CD14-positive monocyte (primary cell): ENCODE measurements around the gene GLCE. TPM values are rescaled to one million over a fixed set of nuclear protein-coding genes. Genes with fewer than 3 reads are reported as not detected.

Experiments used
- DNase-seq, 3 donors: peaks; one replicate each; pipeline ENCODE4 v3.0.0-alpha.2; 2011 to 2022
- H2AFZ ChIP-seq: 2 replicates; pipeline ENCODE4 v1.6.0; 2012; ENCODE audit warnings: mild to moderate bottlenecking, low read depth, low read length, inconsistent platforms; ENCODE audit not compliant: insufficient read depth, poor library complexity, severe bottlenecking
- H3K27ac ChIP-seq, 2 donors: 1 replicate in 1 of 2; 2 replicates in 1 of 2; pipeline ENCODE4 v1.5.1; 2012 to 2013; ENCODE audit warnings: low read length in 2 of 2, control low read depth in 1 of 2, inconsistent platforms in 1 of 2, low read depth in 1 of 2, mild to moderate bottlenecking in 1 of 2
- H3K27me3 ChIP-seq, 2 donors: one replicate each; pipeline versions ENCODE4 v1.6.0 to v1.6.1; 2011 to 2013; ENCODE audit warnings: low read length in 2 of 2; ENCODE audit not compliant: control insufficient read depth in 2 of 2, insufficient read depth in 2 of 2
- H3K36me3 ChIP-seq, 2 donors: replicated peaks in 1 of 2; 1 replicate in 1 of 2; 2 replicates in 1 of 2; pipeline versions ENCODE4 v1.5.1 to v1.6.1; 2012 to 2013; ENCODE audit warnings: low read length in 2 of 2, control low read depth in 1 of 2, inconsistent platforms in 1 of 2, mild to moderate bottlenecking in 1 of 2; ENCODE audit not compliant: insufficient read depth in 2 of 2, control insufficient read depth in 1 of 2
- H3K4me1 ChIP-seq, 2 donors: 1 replicate in 1 of 2; 2 replicates in 1 of 2; pipeline versions ENCODE4 v1.5.1 to v1.6.1; 2012 to 2013; ENCODE audit warnings: low read length in 2 of 2, control low read depth in 1 of 2, inconsistent platforms in 1 of 2, mild to moderate bottlenecking in 1 of 2, moderate library complexity in 1 of 2; ENCODE audit not compliant: insufficient read depth in 2 of 2, control insufficient read depth in 1 of 2
- H3K4me2 ChIP-seq: replicated peaks from 2 replicates; pipeline ENCODE3; 2012; ENCODE audit warnings: low read length, moderate library complexity, mild to moderate bottlenecking; ENCODE audit not compliant: poor library complexity, severe bottlenecking; ENCODE audit errors: extremely low read depth
- H3K4me3 ChIP-seq, 3 experiments: fragments of 200-600 bp in 1 of 3; sonication (generic) in 1 of 3; replicated peaks in 1 of 3; 1 replicate in 2 of 3; 2 replicates in 1 of 3; pipeline ENCODE4 v1.5.1; 2011 to 2013; ENCODE audit warnings: low read length in 3 of 3, mild to moderate bottlenecking in 3 of 3, control low read depth in 2 of 3, low read depth in 2 of 3, inconsistent platforms in 1 of 3, moderate library complexity in 1 of 3
- H3K79me2 ChIP-seq: 2 replicates; pipeline ENCODE4 v1.6.0; 2012; ENCODE audit warnings: mild to moderate bottlenecking, control low read depth, inconsistent platforms, low read length, moderate library complexity; ENCODE audit not compliant: insufficient read depth
- H3K9ac ChIP-seq: 2 replicates; pipeline ENCODE4 v1.6.0; 2017; ENCODE audit warnings: low read length, mild to moderate bottlenecking; ENCODE audit not compliant: insufficient read depth, poor library complexity, severe bottlenecking
- H3K9me3 ChIP-seq, 2 donors: replicated peaks in 1 of 2; 1 replicate in 1 of 2; 2 replicates in 1 of 2; pipeline versions ENCODE4 v1.5.1 to v1.6.1; 2012 to 2013; ENCODE audit warnings: low read length in 2 of 2, control low read depth in 1 of 2; ENCODE audit not compliant: control insufficient read depth in 1 of 2, insufficient read depth in 1 of 2
- H4K20me1 ChIP-seq: 2 replicates; pipeline ENCODE4 v1.6.0; 2012; ENCODE audit warnings: mild to moderate bottlenecking, low read length, control low read depth, moderate library complexity; ENCODE audit not compliant: insufficient read depth
- H3K27ac Mint-ChIP-seq, 7 donors: one replicate each; pipeline ENCODE4 v1.8.0; 2020; ENCODE audit warnings: mild to moderate bottlenecking in 7 of 7, mixed read lengths in 7 of 7, moderate library complexity in 6 of 7, inconsistent platforms in 2 of 7
- H3K27me3 Mint-ChIP-seq, 3 donors: one replicate each; pipeline ENCODE4 v1.8.0; 2021 to 2022; ENCODE audit warnings: low read depth in 3 of 3, mild to moderate bottlenecking in 3 of 3, mixed read lengths in 3 of 3, moderate library complexity in 3 of 3, inconsistent platforms in 1 of 3
- H3K36me3 Mint-ChIP-seq, 2 donors: one replicate each; pipeline ENCODE4 v1.8.0; 2020; ENCODE audit warnings: mixed read lengths in 2 of 2, inconsistent platforms in 1 of 2, mild to moderate bottlenecking in 1 of 2
- H3K4me1 Mint-ChIP-seq: one replicate; pipeline ENCODE4 v1.8.0; 2020; ENCODE audit warnings: mild to moderate bottlenecking, mixed read lengths
- H3K4me3 Mint-ChIP-seq, 2 donors: one replicate each; pipeline ENCODE4 v1.8.0; 2020; ENCODE audit warnings: mild to moderate bottlenecking in 2 of 2, mixed read lengths in 2 of 2, moderate library complexity in 1 of 2
- H3K9me3 Mint-ChIP-seq, 7 donors: one replicate each; pipeline ENCODE4 v1.8.0; 2020 to 2022; ENCODE audit warnings: mixed read lengths in 7 of 7, mild to moderate bottlenecking in 6 of 7, moderate library complexity in 6 of 7, inconsistent platforms in 2 of 7
- WGBS: methylation state at CpG from one replicate; pipeline ENCODE4 v1.1.5; 2013; ENCODE audit warnings: missing lambda C conversion rate; ENCODE audit not compliant: insufficient coverage; 5-methylcytosine and 5-hydroxymethylcytosine counted together
- intact Hi-C, 2 donors: fragments of 100-400 bp; cut with micrococcal nuclease; formaldehyde crosslinking; loops; one replicate each; pipeline versions ENCODE4 v1.15.0 to v1.15.1; 2023
- polyA plus RNA-seq, 3 donors: library from polyadenylated mRNA; depleted of rRNA in 1 of 3; unstranded in 2 of 3; stranded (reverse) in 1 of 3; fragments of 300-500 nt in 2 of 3; fragments of >200 nt in 1 of 3; fragmentation: Illumina TruSeq in 2 of 3; gene quantifications; 1 replicate in 2 of 3; 2 replicates in 1 of 3; pipeline ENCODE4 v1.2.3, GENCODE V29; 2012 to 2021
- TF ChIP-seq, protein P1 (sequence below): fragments of 200-600 bp; IDR thresholded peaks from one replicate; pipeline ENCODE4 v1.8.0; 2022; ENCODE audit warnings: antibody characterized with exemption, mild to moderate bottlenecking

Gene GLCE
- polyA plus RNA-seq, 3 donors: 11.0 to 24.3 (median 24.0) TPM

DNA sequence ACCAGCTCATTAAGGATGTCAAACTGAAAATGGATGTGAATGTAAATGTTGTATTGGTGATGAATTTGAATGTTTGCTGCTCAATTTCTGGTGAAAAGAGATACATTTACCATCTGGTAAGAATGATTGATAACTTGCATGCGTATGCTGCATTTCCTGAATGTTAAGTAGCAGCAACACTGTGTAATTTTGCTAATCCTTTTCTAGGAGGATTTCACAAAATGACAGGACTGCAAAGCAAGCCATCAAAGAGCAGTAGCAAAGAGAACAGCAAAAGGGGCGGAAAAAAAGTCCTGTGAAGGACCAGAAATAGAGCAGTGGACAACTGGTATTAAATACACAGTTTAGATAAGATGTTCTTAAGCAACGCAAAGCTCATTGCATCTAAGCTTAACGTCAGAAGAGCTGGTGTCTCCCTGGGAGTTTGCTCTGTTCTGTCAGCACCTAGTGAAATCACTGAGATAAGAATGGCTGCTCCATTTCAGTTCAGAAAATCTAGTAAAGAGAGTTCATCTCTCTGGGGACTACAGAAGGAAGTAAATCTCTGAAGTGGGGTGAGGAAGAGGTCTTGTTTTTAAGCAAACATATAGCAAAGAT lies 114.7 kb downstream of the GLCE start:
- Histone ChIP-seq H3K4me2 (no peak overlapping the region), H4K20me1 (no peaks in the 10 kb centered on the region), H3K9ac (no peak overlapping the region), H3K9me3 (no peaks in the 10 kb centered on the region), H3K27me3 (no peaks in the 10 kb centered on the region), H2AFZ (no peak overlapping the region), H3K79me2 (no peaks in the 10 kb centered on the region), H3K4me3 (no peak overlapping the region), H3K36me3 (no peaks in the 10 kb centered on the region), H3K27ac (no peak overlapping the region), H3K4me1 (no peaks in the 10 kb centered on the region)
- Mint-ChIP-seq H3K9me3 (peaks cover 0 to 2% (median 0%) of the 10 kb centered on the region in 7 donors), H3K4me3 (no peak overlapping the region), H3K27ac (no peak overlapping the region), H3K4me1 (no peaks in the 10 kb centered on the region), H3K36me3 (peaks cover 7 to 8% of the 10 kb centered on the region in 2 donors), H3K27me3 (peaks cover 0 to 7% (median 3%) of the 10 kb centered on the region in 3 donors)
- WGBS: 89% methylated on average over 3 of the region's 4 CpGs
- intact Hi-C loops: no loop called here
- TF ChIP-seq, protein P1, sequence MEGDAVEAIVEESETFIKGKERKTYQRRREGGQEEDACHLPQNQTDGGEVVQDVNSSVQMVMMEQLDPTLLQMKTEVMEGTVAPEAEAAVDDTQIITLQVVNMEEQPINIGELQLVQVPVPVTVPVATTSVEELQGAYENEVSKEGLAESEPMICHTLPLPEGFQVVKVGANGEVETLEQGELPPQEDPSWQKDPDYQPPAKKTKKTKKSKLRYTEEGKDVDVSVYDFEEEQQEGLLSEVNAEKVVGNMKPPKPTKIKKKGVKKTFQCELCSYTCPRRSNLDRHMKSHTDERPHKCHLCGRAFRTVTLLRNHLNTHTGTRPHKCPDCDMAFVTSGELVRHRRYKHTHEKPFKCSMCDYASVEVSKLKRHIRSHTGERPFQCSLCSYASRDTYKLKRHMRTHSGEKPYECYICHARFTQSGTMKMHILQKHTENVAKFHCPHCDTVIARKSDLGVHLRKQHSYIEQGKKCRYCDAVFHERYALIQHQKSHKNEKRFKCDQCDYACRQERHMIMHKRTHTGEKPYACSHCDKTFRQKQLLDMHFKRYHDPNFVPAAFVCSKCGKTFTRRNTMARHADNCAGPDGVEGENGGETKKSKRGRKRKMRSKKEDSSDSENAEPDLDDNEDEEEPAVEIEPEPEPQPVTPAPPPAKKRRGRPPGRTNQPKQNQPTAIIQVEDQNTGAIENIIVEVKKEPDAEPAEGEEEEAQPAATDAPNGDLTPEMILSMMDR: no peak
- no peak for DNase-seq

DNA sequence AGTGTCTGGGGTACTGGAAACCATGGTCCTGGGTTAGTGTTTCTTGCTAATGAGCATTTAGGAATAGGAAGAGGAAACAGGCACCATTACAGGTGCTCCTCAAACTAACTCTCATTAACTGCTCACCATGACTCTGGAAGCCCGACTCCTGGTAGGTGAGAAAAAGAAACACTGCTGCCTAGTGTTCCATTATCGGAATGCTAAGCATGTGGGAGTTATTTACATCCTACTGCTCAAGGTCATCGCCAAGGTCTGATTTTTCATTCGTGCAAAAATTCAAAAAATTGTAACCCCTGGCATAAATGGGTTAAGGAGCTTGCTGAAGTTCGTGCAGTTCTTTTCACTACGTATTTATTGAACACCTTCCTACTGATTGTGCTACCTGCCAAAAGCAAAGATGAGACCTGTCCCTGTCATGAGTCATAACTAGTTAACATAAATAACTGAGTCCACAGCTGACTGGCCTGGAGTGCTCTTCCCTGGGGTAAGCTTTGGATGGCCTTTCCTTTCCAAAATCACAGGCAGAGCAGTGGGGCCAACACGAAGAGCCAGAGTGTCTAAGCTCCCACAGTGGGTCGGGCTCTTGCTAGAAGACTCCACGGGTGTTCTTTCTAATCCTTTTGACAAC lies 115.6 kb downstream of the GLCE start:
- Histone ChIP-seq H3K4me1 (no peaks in the 10 kb centered on the region), H3K9me3 (no peaks in the 10 kb centered on the region), H3K9ac (no peak overlapping the region), H3K27me3 (no peaks in the 10 kb centered on the region), H3K79me2 (no peaks in the 10 kb centered on the region), H4K20me1 (no peaks in the 10 kb centered on the region), H2AFZ (no peak overlapping the region), H3K27ac (no peak overlapping the region), H3K36me3 (no peaks in the 10 kb centered on the region), H3K4me2 (no peak overlapping the region), H3K4me3 (no peak overlapping the region)
- no peak overlapping the region for H3K27ac Mint-ChIP-seq
- H3K36me3 Mint-ChIP-seq: peaks cover 3 to 8% of the 10 kb centered on the region in 2 donors
- no peak for DNase-seq
- intact Hi-C loops: no loop called here
- no peaks in the 10 kb centered on the region for H3K4me1 Mint-ChIP-seq
- 80% methylated on average over 2 of the region's 9 CpGs for WGBS
- peaks cover 0 to 2% (median 0%) of the 10 kb centered on the region in 7 donors for H3K9me3 Mint-ChIP-seq
- H3K27me3 Mint-ChIP-seq: peaks cover 0 to 10% (median 3%) of the 10 kb centered on the region in 3 donors
- H3K4me3 Mint-ChIP-seq: no peak overlapping the region
- TF ChIP-seq, protein P1: no peak
